DMS79 (cell line): ENCODE measurements around the gene GRAMD4.
"Not testable (repeated sequence)": the region's sequence is repeated elsewhere in the genome, so short reads cannot be mapped to it uniquely, and the experiment has no call there.

Experiments
- DNase-seq: peaks from one replicate; lab custom pipeline; 2025; lab: John Stamatoyannopoulos, UW

Gene GRAMD4

DNA sequence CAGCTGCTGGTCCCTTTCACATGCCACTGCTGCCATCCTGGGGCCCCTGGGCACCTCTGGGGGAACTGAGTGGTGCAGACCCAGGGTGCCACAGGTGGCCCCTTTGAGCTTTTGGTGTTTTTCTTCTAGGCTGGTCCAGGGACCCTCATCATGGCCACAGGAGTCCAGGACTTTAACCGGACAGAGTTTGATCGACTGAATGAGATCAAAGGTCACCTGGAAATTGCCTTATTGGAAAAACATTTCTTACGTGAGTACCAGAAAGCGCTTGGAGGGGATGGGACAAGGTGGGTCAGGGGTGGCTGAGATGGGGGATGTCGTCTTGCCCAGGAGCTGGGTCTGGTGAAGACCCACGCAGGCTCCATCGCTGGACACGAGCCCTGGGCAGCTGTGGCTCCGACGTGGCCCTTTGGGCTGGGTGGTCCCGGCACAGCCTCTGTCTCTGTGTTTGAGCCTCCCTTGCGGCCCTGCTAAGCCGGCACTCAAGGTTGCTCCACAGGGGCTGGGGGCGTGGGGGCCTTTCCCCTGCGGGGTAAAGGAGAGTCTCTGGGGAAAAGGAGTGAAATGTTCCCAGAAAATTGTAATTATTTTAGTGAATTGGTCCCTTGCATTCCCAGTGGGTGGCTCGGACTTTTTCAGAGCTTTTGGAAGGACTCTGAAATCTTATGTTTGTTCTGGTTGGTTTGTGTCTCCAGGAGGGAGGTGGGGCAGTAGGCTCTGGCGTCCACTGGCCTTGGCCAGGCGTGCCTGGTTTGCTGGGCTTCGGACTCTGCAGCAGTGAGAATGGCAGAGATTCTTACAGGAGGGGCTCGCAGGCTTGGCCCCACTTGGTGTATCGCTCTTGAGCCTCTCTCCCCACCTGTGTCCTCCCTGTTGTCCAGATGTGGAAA, 17.8 kb downstream of the GRAMD4 start:
- no peak for DNase-seq

DNA sequence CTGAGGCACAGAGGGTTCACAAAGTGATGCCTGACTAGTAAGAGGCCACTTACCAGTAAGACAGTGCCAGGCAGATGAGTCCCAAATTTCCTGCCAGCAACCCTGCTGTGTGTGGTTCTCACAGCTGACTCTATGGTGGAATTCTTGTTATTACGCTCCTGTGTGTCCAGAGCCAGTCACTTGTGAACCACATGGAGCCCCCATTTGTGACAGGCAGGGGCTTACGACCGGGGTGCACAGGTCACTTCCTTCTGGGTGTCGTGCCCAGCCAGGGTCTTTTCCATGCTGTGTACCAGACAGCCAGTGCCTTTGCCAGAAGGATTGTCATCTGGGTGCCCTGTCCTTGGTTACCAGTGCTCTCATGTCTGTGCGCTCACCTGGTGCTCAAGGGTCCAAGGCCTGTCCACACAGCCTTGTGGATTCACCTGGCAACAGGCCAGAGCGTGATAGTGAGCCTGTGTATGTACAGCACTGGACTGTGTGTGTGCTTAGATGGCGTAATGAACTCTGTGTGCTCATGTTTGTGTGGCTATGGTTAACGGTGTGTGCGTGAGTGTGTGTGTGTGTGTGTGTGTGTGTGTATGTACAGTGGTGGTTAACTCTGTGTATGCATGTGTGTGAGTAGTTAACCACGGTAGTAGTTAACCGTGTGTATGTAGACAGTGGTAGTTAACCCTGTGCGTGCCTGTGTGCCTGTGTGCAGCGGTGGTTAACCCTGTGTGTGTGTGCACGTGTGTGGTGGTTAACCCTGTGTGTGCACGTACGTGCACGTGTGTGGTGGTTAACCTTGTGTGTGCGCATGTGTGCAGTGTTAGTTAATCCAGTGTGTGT, 18.6 kb downstream of the GRAMD4 start:
- DNase-seq = peak; percentile 71

DNA sequence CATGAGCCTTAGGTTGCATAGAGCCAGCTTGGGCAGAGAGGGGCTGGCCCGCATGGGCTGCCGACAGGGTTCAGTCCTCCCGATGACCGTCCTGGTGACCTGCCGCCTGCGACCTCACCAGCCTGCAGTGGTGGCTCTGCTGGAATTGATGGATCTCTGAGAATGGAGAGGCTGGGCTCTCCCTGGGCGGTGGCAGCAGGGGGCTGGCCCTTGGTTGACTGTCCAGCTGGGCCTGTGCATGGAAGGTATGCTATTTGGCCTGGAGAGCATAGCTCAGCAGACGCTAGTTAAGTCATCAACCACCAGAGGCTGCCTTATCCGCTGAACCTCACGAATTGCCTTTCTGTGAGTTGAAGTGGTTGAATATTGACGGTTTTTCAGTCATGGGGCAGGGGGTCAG, 19.7 kb downstream of the GRAMD4 start:
- no peak for DNase-seq

DNA sequence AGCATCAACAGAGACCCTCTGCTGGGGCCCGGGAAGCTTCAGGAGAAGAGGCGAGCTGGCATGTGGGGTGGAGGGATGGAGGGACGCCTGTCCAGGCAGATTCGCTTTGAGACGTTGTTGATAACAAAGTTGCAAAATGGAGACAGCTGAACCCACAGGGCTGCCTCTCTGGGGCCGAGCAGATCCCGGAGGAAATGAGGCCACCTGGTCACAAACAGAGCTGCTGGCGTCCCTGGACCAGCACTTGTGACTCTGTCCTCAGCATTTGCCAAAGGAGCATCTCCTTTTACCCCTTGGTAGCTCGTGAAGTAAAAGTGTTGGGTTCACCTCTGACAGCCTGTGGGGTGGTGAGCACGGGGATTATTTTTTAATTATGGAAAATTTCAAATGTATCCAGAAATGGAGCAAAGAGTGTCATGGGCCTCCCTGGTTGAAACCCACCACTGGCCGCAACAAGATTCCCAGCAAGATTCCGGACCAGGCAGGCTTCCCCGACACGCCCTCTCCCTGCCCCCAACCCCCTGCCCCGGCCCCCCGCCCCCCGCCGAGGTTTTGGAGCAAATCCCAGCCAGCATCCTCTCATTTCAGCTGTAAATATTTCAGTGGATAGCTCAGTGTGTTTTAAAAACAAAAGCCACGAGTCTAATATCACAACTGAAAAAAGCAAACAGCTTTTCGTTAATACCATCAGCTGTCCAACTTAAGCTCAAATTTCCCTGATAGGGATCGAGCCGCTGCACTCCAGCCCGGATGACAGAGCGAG, 20.3 kb downstream of the GRAMD4 start:
- DNase-seq = no peak

DNA sequence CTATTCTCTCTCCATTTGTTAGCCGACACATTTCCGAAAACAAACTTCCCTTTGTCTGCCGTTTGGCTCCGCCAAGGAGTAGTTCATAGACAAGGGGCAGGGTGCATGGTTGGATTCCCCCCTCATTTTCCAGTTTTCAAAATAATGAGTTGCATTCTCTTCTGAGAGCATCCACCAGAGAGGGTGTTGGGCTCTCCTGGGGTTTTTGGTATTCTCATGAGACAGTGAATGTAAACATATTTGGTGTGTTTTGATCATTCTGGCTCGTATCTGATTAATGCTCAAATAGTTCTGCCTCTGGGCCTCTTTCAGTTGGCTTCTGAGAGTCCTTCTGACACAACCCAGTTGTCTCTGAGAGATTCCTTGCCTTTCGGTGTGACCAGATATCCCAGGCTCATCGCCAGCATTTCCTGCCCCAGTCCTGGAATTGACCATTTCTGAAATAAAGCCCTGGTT, 21.7 kb downstream of the GRAMD4 start:
- no peak for DNase-seq

DNA sequence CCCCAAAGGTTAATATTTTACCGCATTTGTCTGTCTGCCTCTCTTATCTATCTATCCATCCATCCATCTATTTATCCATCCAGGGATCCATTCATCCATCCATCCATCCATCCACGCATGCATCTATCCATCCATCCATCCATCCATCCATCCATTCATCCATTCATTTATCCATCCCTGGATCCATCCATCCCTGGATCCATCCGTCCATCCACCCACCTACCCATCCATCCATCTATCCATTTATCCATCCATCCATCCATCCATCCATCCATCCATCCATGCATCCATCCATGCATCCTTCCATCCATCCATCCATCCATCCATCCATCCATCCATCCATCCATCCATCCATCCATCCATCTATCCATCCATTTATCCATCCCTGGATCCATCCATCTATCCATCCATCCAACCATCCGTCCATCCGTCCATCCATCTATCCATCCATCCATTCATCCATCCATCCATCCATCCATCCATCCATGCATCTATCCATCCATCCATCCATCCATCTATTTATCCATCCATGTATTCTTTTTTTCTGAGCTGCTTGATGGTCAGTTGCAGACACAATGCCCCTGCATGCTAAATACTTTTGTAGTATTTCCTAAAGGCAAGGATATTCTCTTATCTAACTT, 22.8 kb downstream of the GRAMD4 start:
- DNase-seq = not testable (repeated sequence)

DNA sequence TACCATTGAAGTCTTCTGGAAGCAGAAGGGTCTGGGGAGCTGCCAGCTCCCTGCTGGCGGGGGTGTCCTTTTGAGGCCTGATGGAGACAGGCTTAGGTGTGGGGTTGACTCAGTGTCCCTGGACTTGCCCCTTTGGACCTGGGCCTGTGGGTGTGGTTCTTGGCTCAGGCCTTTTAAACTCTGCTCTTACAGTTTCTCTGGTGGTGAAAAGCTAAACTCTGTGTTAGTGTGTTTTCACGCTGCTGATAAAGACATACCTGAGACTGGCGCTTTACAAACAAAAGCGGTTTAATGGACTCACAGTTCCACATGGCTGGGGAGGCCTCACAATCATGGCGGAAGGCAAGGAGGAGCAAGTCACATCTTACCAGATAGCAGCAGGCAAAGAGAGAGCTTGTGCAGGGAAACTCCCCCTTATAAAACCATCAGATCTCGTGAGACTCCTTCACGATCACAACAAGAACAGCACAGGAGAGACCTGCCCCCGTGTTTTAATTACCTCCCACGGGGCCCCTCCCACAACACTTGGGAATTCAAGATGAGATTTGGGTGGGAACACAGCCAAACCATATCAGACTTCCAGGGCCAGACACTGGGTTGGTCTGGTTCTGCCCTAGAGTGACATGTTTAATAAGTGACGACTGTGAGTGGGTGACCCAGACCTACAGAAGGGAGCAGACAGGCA, 26.5 kb downstream of the GRAMD4 start:
- no peak for DNase-seq

DNA sequence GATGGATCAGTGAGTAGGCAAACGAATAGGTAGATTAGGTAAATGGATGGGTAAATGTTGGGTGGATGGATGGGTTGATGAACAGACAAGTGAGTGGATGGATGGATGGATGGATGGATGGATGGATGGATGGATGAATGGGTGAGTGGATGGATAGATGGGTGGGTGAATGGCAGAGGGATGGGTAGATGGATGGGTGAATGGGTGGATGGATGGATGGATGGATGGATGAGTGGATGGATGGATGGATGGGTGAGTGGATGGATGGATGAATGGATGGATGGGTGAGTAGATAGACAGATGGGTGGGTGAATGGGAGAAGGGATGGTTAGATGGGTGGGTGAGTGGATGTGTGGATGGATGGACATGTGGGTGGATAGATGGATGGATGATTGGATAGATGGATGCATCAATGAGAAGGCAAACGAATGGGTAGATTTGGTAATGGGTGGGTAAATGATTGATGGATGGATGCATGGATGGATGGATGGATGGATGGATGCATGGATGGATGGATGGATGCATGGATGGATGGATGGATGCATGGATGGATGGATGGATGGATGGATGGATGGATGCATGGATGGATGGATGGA, 28.1 kb downstream of the GRAMD4 start:
- not testable (repeated sequence) for DNase-seq

DNA sequence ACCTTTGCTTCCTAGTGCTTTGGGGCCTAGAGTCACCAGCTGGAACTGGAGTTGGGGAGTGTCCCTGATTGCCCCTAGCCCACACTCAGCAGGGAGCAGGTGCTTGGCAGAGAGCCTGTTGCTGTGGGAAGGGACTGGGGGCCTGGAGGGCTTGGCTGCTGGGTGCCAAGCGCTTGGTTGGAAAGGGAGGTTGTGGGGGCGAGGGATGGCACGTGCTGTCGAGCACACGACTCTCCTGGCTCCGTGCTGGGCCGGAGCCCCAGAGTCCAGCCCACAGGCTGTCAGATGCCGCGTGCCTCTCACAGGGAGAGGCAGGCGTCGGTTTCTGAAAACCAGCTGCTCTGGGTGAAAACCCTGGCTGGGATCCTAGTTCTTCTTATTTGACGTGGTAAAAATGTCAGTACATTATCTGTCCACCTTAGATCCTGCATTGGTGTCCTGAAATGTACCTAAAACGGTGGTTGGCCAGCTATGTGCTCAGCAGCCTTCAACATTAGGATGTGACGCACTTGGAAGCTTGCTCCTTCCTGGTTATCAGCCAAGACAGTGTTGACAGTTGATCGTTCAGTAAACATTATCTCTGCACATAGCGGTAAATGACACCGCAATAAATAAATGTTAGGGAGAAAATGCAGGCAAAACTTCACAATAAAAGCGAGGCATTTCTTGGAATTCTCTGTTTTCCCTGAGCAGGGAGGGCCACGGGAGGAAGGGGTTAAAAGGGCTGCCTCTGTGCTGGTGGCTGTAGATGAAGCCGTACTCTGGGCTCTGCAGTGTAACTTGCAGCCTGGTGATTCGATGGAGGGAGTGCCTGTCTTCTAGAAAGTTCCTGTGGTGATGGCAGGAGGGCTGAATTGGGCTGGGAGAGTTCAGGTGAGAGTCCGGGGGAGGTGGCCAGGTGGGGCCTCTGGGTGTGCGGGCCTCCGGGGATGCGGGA, 29.2 kb downstream of the GRAMD4 start:
- DNase-seq = peak; percentile 34

DNA sequence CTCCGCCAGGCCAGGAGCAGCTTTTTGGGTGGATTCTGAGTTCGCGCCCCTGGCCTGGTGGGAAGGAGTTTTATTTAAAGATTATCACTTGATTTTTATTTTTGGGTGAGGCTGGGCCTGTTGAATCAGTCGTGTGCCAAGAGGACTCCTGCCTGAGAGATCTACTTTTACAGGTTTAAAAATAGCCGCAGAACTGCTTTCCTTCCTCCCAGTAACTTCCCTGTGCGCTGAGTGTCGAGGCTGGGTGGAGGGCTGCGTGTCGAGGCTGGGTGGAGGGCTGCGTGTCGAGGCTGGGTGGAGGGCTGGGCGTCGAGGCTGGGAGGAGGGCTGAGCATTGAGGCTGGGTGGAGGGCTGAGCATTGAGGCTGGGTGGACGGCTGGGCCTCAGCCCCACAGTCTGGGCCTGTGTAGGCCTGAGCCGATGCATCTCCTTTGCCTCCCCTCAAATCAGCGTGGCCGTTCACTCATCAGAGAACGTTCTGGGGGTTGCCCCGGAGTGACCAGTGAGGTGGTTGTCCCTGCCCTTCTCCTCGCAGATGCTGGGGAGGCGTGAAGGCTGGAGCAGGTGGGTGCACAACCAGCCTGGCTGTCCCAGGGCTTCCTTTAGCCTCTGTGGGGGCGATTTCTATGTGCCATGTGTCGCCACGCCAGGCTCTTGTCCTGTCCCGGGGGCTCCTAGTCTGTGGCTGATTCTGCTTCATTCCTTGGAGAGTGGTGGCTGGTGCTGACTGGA, 30.1 kb downstream of the GRAMD4 start:
- DNase-seq = no peak

DNA sequence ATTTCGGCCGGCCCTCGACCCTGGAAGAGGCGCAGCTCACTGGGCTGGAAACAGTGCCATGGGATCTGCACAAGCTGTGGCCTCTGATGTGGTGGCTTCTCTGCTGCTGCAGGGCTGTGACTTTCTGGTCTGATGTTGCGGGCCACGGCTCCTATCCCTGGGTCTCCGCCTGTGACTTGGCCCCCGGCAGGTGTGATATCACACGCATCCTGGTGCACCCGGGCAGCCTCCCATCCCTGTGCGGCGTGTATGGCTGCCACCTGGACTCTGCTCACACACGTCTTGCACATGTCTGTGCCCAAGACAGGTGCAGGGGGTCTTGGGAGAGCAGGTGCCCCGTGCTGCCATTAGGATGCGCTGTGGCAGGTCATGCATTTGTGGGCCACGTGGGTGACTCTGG, 31.1 kb downstream of the GRAMD4 start:
- DNase-seq = no peak

DNA sequence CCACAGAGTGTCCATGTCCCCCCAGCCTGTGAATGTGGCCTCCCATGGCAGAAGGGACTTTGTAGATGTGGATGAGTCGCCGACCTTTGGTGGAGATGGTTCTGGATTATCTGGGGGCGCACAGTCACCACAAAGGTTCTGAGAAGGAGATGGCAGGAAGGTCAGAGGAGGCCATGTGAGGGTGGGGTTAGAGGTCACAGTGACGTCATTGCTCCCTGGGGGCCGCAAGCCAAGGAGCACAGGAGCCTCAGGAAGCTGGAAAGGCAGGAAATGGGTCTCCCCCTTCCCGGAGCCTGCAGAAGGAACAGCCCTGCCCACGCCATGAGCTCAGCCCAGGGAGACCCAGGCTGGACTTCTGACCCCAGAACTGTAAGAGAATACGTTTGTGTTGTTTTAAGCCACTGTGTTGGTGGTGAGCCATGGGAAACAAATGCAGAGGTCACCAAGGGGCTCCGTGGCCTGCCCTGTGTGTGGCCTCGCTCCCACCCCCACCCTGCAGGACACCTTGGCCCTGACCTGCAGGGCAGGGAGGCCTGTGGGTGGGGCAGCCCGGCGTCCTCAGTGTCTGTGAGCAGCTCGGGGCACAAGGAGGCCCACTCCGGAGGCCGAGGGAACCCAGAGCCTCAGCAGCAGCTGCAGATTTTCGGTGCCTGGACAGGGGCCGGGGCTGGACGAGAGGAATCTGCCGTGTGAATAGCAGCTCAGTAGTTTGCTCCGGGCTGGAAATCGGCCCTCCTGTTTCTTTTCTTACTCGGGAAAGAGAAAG, 32.1 kb downstream of the GRAMD4 start:
- no peak for DNase-seq

DNA sequence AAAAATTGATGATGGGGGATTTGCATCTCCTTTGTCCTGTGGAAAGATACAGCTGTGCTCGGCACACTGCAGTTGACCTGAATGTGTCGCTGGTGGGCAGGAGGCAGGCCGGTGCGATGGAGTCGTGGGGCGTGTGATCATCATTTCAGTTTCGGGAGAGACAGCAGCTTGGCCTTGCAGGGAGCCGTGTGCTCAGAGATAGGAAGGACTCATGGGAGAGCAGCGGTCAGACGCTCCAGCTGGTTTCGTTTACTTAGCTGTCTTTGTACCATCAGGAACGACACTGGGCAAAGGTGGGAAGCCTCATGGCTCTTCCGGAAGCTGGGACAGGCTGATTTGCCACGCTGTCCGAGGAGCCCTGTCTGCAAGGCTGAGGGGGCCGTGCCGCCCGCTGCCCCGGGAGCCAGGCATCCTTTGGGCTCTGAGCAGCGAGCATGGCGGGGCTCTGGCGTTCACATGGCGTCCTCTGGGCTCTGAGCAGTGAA, 32.7 kb downstream of the GRAMD4 start:
- no peak for DNase-seq

DNA sequence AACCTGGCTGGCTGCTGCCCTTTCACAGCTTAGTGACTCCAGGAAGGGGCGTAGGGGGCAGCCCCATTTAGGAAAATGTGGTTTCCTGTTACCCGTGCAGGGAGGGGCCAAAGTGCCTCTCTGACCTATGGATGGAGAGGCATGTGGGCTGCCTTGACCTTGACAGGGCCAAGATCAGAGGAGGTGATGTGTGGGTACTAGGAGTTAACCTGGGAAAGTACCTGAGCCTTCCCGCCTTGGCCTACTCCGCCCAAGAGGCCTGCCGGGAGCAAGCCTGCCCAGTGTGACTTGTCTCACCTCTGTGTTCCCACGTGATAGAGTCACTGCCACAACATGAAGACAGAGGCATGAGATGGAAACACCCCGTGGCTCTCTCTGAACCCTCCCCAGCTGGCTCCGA, 33.4 kb downstream of the GRAMD4 start:
- DNase-seq = no peak

DNA sequence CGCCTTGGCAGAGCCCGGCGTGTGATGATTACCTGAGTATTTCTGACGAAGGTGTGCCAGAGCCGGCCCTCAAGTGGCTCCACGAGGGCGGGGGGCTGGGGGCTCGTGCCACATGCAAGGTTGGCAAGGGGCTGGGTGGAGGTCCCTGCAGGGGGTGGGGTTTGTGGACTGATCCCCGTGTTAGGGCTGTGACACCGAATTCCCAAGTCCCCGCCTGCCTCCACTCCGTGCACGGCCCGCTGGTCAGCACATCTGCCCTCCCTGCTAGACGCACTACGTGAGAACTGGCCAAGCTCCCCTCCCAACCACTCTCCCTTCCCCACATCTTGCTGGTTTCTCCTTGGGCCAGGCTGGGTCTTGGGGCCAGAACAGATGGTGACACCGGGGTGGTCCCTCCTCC, 34.2 kb downstream of the GRAMD4 start:
- DNase-seq = no peak

DNA sequence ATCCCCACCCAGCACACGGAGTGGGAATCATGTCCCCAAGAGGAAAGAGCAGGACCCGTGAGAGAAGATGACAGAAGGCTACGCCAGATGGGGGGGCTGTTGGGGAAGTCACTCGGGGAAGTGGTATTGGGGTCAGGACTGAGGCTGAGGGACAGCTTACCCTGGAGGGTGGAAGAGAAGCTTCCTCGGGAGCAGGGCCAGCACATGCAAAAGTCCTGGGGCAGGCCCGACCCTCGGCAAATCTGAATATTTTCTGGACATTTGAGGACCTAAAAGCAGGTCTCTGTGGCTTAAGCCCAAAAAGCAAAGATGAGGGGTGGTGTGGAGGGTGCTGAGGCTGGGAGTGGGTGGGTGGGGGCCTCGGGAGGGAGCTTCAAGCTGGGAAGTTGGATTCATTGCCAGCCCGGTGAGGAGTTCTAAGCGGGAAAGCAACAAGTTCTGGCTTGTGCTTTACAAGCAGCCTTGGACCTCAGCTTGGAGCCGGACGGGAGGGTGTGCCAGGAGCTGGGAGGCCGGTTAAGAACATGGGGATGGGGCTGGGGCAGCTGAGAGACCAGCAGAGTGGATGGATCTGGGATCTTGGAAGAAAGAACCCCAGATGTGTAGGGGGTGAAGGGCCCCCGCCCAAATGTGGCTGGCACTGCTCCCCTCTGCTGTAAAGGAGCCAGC, 34.9 kb downstream of the GRAMD4 start:
- DNase-seq = no peak

DNA sequence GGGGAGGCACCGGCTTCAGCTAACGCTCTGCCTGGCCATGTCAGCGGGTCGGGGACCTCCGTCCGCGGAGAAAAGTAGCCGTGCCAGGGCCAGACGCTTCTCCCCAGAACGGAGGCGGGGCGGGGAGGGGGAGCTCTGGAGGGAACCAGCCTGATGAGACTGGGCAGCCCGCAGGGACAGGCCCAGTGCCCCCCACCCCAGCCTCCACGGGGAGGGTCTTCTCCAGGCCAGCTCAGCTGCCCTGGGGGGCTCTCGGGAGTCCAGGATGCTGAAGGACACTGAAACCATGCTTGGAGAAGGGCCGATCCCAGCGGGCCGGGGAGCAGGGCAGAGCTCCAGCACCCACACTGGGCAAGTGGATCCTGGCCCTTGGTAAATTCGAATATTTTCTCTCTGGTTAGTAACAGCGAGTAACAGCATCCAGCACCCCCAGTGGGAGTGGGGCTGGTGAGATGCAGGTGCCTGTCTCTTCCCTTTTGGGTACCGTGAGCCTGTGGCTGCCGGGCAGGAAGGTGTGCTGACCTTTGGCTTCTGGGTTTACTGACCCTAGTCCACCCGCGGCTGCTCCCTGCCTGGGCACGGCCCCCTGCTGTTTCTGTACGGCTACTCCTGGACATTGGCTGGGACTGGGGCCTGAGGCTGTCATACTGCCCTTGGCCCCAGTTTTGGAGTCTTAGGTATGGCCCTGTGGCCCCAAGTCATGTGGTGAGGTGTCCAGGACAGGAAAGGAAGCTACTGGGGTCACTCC, 35.8 kb downstream of the GRAMD4 start:
- DNase-seq = no peak
